Left lobe of liver (tissue), 1 donor: ENCODE results near the gene ZBTB32. TPM values are rescaled to one million over a fixed set of nuclear protein-coding genes. Genes with fewer than 3 reads are reported as not detected.

Experiments
- total RNA-seq: library from RNA; stranded (reverse); gene quantifications from one replicate; pipeline ENCODE4 v1.2.1, GENCODE V29; 2021
- donor health status: DM: no; HTN: yes; CAD: no.

ZBTB32 gene
- total RNA-seq, 1 donor from 2014 or later = 0.10 TPM

Other genes starting within 250 kb of the ZBTB32 start
- gene KRTDAP, start 214.1 kb upstream of the ZBTB32 start, total RNA-seq = not detected
- gene DMKN, start 190.9 kb upstream of the ZBTB32 start, total RNA-seq = 2.0 TPM
- gene SBSN, start 176.2 kb upstream of the ZBTB32 start, total RNA-seq = not detected
- not detected for gene GAPDHS, start 171.1 kb upstream of the ZBTB32 start, total RNA-seq
- 26.6 TPM for gene TMEM147, start 158.9 kb upstream of the ZBTB32 start, total RNA-seq
- gene ATP4A, start 140.9 kb upstream of the ZBTB32 start, total RNA-seq = not detected
- not detected for gene PMIS2, start 118.4 kb upstream of the ZBTB32 start, total RNA-seq
- 5.7 TPM for gene HAUS5, start 91.8 kb upstream of the ZBTB32 start, total RNA-seq
- 30.7 TPM for gene RBM42, start 75.5 kb upstream of the ZBTB32 start, total RNA-seq
- gene ETV2, start 62.8 kb upstream of the ZBTB32 start, total RNA-seq = 0.48 TPM
- gene COX6B1, start 56.2 kb upstream of the ZBTB32 start, total RNA-seq = 196 TPM
- gene UPK1A, start 38.0 kb upstream of the ZBTB32 start, total RNA-seq = not detected
- 23.0 TPM for gene KMT2B, start 13.4 kb downstream of the ZBTB32 start, total RNA-seq
- gene IGFLR1, start 37.9 kb downstream of the ZBTB32 start, total RNA-seq = 30.8 TPM
- 15.1 TPM for gene U2AF1L4, start 40.9 kb downstream of the ZBTB32 start, total RNA-seq
- gene PSENEN, start 41.1 kb downstream of the ZBTB32 start, total RNA-seq = 31.7 TPM
- gene LIN37, start 44.0 kb downstream of the ZBTB32 start, total RNA-seq = 4.7 TPM
- gene HSPB6, start 52.5 kb downstream of the ZBTB32 start, total RNA-seq = 7.0 TPM
- gene PROSER3, start 53.6 kb downstream of the ZBTB32 start, total RNA-seq = 4.5 TPM
- gene ARHGAP33, start 71.0 kb downstream of the ZBTB32 start, total RNA-seq = 3.6 TPM
- 196 TPM for gene PRODH2, start 108.3 kb downstream of the ZBTB32 start, total RNA-seq
- not detected for gene NPHS1, start 147.9 kb downstream of the ZBTB32 start, total RNA-seq
- gene KIRREL2, start 152.4 kb downstream of the ZBTB32 start, total RNA-seq = 0.20 TPM
- 0.40 TPM for gene APLP1, start 164.0 kb downstream of the ZBTB32 start, total RNA-seq
- 2.3 TPM for gene NFKBID, start 196.0 kb downstream of the ZBTB32 start, total RNA-seq
- 1.8 TPM for gene HCST, start 198.0 kb downstream of the ZBTB32 start, total RNA-seq
- gene TYROBP, start 203.7 kb downstream of the ZBTB32 start, total RNA-seq = 20.2 TPM
- gene LRFN3, start 231.8 kb downstream of the ZBTB32 start, total RNA-seq = 8.4 TPM